AG10803 (cell line): ENCODE results near the gene SLC4A7.

Experiments
- DNase-seq: peaks from one replicate; pipeline ENCODE4 v3.0.0; 2010; ENCODE audit warnings: low read depth
- H3K4me3 ChIP-seq: 2 replicates; pipeline ENCODE4 v1.5.1; 2011; ENCODE audit warnings: mild to moderate bottlenecking, low read length, control low read depth
- TF ChIP-seq, protein P1 (sequence below): conservative IDR thresholded peaks from 2 replicates; pipeline ENCODE4 v1.5.1; 2011; ENCODE audit warnings: mild to moderate bottlenecking, low read length, control low read depth, inconsistent platforms

The SLC4A7 gene

DNA sequence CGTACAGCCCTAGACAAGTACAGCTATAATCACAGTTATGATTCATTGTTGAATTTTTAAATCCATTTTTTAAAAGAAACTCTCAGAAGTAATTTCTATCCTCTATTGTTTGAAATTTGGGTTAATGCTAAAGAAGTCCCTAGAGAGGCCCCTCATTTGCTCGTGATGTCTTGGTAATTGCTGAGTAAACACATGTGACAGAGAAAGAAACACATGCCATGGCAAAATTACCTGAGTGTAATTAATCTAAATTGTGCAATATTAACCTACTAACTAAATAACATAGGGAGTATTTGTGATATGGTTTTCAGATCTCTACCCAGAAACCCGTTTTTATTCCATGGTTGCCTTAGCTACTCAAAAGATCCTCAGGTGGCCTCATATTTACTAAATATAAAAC is 125.8 kb downstream of the SLC4A7 start:
- DNase-seq = no peak
- H3K4me3 ChIP-seq = no peak overlapping the region
- TF ChIP-seq, protein P1, sequence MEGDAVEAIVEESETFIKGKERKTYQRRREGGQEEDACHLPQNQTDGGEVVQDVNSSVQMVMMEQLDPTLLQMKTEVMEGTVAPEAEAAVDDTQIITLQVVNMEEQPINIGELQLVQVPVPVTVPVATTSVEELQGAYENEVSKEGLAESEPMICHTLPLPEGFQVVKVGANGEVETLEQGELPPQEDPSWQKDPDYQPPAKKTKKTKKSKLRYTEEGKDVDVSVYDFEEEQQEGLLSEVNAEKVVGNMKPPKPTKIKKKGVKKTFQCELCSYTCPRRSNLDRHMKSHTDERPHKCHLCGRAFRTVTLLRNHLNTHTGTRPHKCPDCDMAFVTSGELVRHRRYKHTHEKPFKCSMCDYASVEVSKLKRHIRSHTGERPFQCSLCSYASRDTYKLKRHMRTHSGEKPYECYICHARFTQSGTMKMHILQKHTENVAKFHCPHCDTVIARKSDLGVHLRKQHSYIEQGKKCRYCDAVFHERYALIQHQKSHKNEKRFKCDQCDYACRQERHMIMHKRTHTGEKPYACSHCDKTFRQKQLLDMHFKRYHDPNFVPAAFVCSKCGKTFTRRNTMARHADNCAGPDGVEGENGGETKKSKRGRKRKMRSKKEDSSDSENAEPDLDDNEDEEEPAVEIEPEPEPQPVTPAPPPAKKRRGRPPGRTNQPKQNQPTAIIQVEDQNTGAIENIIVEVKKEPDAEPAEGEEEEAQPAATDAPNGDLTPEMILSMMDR = no peak

DNA sequence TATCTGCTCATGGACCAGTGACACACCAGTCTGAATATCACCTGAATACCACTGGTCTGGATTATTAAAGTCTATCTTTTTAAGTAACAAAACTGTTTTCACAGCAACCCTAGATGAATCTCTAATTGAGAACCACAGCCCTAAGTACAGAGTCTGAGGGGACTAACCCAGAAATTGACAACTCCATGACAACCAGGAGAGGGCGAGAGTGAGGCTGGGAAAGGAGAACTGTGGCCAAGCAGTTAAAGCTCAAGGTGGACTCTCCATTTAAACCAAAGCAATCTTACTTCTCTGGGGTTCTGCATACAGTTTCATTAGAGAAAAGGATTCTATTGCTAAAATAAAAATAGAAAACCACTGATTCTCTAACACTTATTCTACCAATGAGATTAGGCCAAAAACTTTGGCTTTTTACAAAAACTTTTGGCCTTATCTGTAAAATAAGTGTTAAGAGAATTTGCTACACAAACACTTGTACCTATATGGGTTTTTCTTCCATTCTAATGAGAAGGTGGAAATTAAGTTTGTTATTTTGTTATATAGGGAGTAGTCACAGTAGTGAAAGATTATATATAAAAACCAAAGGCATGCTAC is 126.4 kb downstream of the SLC4A7 start:
- peak; percentile 29 for DNase-seq
- TF ChIP-seq, protein P1 = peak; percentile 68
- H3K4me3 ChIP-seq = no peak overlapping the region

DNA sequence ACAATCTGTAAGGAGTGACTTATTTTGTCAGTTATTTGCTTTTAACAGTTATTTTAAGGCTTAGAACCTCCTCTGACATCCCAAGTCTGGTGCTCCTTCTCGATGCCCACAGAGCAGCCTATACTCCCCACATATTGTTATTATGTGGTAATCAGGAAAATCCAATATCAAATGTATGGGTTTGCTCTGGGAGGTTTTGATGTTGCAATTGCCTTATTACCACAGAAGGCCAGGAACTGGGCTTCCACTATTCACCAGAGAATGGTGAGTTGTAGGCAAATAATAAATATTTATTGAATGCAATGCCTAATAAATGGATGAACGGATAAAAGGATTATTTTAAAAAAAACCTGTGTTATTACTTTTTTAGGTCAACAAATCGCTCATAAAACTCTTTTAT is 127.2 kb downstream of the SLC4A7 start:
- no peak for DNase-seq
- TF ChIP-seq, protein P1 = no peak
- H3K4me3 ChIP-seq = no peak overlapping the region

DNA sequence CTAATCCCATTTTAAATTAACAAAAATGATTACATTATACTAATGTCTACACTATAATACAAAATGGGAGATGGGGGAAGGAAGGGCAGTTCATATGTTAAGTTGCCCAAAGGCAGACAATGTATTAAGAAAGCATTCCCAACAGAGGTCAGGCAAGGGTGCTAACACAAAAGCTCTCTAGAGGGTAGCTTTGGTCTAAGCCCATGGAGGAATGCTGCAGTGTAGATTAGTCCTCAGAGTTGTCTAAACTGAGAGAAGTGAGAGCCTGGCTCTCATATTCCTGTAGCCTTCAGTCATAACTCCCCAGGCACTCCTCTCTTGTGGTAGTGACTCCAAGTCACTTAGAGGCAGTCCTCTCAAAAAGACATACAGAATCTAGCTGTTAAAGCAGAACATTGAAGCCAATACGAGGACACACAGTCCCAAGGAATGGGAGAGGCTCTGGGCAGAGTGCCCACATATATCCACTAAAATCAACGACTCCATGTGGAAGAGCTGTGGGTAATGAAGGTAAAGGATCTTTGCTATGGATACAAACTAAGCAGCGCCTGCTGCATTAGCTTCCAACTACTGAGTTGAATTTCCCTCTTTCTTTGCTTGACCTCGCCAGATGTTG is 129.5 kb downstream of the SLC4A7 start:
- no peak for DNase-seq
- H3K4me3 ChIP-seq = no peak overlapping the region
- TF ChIP-seq, protein P1 = no peak

DNA sequence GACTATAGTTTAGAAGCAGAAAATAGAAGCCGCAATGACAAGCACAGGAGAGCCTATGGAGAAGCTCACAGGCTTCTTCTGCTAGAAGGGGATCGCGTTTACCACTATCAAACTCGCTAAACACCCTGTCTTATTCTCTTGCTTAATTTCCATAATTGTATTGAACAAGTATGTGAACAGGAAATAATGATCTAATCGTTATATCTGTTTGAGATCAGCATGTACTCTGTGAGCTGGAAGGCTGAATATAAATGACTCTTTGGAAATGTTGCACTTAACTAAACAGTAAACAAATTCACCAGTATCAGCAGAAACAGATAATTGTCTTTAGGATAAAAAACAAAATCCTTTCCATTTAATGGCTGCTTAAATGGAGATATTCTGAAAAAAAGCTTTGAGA is 130.0 kb downstream of the SLC4A7 start:
- no peak for DNase-seq
- no peak overlapping the region for H3K4me3 ChIP-seq
- TF ChIP-seq, protein P1 = no peak

DNA sequence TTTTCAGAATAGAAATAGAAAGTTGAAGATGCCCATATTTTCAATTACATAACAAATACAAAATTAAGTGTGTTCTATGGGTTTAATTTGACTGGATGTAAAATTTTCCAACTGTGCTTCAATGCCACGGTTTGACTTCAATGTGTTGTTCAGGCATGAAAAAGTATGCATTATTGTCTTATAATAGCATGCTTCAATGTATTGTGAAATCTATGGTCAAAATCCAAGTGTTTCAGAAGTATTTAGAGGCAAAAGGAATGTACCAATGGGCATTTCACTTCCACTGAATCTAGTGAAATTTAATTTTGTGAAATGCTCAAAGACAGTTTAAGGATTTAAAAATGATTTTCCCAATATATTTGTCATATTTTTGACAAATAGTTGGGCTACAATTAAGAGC is 131.0 kb downstream of the SLC4A7 start:
- peak; percentile 79 for DNase-seq

DNA sequence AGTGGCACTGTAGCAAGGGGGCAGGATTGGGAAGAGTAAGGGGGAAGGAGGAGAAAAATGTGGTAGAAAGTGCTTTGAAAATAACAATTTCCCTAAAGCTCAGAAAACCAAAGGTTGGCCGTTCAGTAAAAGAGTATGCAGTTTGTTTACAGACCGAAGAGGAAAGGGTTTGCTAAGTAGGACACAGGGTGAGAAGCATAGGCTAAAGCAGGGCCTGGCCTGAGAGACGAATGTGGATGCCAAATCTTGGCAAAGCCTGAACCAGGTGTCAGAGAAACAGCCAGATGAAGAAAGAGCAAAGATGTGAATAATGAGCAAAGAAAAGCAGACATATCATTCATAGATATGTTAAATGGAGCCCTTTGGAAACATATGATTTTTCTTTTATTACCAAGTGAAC is 132.1 kb downstream of the SLC4A7 start:
- TF ChIP-seq, protein P1 = no peak
- no peak for DNase-seq
- H3K4me3 ChIP-seq = no peak overlapping the region

More for the DNA sequence above, 131.0 kb downstream of the SLC4A7 start:
- H3K4me3 ChIP-seq = no peak overlapping the region
- TF ChIP-seq, protein P1 = no peak
